HG03571 (cell line): ENCODE measurements around the gene ADORA2A.

Experiments used
- ATAC-seq: cut with Tn5 transposase; IDR thresholded peaks from one replicate; pipeline ENCODE4 v1.9.1; 2021; ENCODE audit not compliant: unreplicated experiment

ADORA2A gene

DNA sequence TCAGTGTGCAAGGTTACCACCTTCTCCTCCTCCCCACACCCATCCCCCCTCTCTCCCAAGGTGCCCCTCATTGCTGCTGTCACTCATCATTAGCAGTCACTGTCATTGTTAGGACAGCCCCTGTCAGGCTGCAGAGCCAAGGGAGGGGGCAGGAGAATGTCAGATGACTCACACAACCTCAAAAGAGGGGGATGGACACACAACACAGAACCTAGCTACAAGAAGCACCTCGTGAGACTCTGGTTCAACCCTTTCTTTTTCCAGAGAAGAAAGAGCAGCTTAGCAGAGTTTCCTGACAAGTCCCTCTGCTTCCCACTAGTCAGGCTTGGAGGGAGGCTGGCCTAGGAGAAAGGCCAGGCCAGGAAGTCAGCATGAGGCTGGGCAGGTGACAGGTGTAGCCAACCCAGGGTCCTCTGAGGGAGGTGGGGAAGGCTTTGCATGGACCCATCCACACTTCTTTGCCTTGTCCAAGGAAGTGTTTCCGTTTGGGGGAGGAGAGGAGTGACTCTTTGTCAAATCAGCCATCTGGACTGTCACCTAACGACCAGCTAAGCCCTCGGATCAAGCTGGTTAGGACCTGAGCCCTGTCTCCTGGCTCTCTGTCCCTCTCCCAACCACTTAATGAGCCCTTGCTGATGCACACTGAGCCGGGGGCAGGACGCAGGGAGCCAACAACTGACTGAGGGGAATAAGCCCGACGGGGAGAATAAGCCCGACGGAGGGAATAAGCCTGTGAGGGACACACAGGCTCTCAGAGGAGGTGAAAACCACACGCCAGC lies 18.3 kb downstream of the ADORA2A start:
- no peak for ATAC-seq

DNA sequence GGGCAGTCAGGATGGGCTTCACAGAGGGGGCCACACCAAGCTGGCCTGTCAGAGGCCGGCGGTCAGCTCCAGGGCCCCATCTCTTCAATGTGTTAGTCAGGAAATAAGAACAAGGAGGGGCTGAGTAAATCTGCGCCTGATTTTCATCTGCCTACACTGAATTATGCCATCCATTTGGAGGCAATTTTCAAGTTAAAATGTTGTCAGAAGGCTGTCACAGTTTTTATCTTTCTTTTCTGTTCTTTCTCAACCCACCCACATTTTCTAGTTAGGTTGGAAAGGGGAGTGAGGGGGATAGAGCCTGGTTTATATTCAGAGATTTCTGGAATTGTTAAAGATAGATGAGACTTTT lies 18.8 kb downstream of the ADORA2A start:
- ATAC-seq = no peak

DNA sequence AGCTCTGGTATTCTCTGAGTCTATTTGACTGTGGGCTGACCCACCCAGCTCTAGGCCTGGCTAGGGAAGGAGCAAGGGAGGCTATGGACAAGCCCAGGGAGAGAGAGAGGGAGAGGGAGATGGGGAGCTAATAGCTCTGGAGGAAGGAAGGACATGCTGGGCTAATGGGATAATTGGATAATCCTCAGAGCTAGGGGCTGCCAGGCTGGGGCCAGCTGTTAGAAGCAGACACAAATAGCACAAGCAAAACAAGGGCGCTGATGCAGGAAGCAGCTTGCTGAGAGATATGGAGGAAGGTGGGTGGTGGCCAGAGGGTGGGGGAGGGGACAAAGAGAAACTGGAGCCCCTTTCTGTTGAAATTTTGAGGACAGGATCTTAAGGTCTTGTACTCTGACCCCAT lies 23.2 kb downstream of the ADORA2A start:
- no peak for ATAC-seq

DNA sequence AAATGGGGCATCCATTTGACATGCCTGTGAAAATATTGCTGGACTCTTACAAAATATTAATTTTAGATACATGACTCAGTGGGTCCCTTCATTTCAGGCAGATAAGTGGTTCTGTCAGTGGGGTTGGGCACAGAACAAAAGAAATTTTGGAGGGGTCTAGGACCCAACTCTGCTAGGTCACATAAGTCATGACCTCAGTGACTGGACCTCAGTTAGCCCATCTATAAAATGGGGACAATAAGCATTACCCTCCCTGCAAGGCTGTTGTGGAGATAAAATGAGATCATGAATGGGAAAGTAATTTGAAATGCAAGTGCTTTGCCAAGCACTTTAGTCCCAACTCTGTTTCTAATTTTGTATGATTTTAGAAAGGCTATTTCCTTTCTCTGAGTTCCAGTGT lies 23.8 kb downstream of the ADORA2A start:
- no peak for ATAC-seq

DNA sequence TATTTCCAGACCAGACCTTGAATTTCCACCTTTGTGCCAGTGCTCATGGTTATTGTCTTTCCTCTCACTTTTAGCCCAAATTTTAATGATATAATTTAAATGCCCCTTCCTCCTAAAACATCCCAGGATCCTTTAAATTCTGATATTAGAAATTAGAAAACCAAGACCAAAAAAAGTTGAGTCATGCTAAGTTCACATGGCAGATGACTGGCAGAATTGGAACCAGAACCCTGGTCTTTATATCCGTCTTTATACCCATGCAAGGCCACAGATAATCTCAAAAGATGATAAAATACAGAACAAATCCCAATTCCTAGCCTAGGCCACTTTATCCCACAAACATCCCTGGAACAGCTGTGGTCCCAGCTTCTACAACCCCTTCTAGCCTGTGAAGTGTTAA lies 26.5 kb downstream of the ADORA2A start:
- ATAC-seq = no peak

DNA sequence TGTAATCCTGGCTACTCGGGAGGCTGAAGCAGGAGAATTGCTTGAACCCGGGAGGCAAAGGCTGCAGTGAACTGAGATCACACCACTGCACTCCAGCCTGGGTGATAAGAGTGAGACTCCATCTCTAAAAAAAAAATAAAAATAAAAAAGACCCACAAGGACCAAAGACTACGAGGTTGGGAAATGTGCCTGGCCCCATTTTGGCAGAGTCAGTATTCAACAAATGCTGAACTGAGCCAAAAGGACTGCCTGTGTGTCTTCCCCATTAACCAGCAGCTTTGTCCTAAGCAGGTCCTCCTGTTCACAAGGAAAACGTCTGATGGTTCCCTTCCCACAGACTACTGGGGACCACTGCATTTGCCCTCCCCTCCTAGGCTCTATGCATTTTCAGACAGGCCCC lies 27.6 kb downstream of the ADORA2A start:
- ATAC-seq = no peak

DNA sequence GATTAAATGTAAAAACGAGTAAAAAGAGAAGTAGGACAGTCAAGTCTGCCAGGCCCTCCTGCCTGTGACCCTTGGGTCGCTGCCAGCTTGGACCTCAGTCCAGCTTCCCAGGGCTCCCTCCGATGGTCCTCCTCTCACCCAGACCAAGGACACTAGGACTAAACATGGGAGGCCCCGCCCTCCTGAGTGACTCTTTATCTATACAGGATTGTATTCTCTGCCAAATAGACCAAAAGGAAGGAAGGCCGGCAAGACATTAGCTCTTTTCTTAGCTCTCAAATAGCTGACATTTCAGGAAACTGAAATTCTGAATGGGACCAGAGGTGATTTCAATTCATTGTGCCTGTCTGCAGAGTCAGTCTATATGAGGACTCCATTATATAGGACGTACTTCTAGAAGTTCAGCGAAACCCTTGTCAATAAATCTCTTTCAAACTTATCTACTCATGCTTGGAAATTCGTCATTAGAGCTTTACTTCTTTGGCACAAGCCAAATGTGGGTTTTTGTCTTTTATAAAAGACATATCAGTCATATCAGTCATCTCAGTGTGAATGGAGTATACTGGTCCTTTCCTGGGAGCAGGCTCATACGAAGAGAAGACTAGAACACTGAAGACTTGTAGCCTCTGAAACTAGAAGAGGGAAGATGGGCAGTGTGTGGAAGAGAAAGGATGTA lies 28.5 kb downstream of the ADORA2A start:
- no peak for ATAC-seq

DNA sequence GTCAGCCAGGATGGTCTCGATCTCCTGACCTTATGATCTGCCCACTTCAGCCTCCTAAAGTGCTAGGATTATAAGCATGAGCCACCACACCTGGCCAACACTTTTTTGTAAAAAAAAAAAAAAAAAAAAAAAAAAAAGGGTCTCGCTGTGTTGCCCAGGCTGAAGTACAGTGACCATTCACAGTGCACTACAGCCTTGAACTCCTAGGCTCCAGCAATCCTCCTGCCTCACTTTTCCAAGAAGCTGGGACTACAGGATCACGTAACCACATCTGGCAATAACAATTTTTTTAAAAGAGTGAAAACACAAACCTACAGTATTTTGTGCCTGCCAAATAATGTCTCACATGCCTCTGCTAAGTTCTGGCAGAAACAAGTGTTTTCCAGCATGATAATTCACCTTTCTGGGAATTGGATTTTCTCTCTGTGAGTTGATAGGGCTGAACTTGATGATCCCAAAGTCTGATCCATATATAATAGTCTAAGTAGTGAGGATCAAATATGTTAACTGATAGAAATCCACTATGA lies 30.6 kb downstream of the ADORA2A start:
- no peak for ATAC-seq

DNA sequence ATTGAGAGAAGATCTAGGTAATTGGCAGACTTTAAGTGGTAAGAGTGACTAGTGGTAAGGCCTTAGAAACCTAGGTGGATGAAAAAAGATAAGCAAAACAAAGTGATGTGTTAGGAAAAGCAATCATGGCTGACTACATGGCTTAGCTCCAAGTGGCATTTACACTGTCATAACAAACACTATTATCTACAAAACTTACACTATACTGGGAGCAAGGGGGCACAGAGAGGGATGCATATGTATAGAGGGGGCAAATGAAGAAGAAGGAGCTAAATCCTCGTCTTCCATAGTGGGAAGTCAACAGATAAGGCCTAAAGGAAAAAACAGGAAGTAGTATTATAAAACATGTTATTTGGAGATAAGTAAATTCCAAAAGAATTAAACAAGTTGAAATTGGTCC lies 32.5 kb downstream of the ADORA2A start:
- ATAC-seq = no peak

DNA sequence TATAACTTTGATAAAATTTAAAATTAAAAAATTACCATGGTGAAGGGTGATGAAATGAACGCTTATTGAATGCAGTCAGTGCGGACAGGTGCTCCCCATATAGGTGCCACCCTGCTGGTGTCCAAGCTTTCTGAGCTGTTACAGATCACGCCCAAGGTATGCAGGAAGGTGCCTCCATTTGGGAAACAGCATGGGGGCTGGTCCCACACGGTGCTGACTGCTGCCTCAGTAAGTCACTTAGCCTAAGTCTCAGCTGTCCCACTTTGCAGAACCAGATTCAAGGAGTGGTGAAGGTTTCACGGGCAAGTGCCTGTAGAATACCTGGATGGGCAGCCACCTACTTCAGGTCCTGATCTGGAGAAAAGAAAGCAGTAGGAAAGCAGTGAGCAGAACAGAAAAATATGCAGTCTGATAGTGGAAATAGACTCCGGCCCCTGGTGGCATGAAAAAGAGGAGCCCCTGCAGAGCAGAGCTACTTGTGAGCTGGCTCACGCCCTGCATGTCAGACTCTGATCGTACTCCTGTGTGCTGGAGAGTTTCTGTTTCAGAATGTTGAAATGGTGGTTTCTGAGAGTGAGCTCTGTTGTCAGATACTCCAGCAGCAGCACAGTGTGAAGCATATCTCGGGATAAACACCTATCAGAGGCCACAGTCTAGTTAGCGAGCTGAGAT lies 33.2 kb downstream of the ADORA2A start:
- ATAC-seq = no peak

DNA sequence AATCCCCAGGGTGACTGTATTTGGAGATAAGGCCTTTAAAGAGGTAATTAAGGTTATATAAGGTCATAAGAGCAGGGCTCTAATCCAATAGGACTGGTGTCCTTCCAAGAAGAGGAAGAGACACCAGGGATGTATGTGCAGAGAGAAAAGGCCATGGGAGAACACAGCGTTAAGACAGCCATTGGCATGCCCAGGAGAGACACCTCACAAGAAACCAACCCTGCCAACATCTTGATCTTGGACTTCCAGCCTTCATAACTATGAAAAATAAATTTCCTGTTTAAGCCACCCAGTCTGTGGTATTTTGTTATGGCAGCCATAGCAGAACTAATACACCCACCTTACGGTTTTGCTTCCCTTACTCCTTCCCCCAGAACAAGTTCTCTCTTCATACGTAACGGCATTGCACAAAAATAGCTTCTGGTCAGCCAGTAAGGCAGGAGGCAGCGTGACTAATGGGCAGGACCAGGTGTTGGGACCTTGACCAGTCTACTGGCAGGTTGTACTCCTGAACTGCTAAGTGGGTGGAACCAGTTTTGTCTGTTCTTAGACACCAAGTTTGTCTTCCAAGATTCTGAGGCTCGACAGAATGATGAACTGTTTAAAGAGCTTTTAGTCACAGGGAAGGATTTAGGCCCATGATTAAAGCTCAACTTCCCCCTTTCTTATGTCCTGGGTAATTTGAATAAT lies 35.8 kb downstream of the ADORA2A start:
- ATAC-seq = no peak

DNA sequence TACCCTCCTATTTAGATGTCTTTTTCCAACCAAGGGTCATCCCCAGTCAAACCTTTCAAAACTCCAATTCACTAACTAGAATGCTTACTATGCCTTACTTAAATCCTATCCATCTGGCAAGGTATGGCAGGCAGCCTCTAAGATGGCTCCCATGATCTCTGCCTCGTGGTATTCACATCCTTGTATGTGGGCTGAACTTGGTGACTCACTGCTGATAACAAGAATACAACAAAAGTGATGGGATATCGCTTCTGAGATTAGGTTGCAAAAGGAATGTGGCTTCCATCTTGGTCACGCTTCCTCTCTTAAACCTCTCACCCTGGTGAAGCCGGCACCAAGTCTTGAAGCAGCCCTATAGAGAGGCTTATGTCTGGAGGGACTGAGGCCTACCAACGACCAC lies 38.2 kb downstream of the ADORA2A start:
- ATAC-seq = no peak

DNA sequence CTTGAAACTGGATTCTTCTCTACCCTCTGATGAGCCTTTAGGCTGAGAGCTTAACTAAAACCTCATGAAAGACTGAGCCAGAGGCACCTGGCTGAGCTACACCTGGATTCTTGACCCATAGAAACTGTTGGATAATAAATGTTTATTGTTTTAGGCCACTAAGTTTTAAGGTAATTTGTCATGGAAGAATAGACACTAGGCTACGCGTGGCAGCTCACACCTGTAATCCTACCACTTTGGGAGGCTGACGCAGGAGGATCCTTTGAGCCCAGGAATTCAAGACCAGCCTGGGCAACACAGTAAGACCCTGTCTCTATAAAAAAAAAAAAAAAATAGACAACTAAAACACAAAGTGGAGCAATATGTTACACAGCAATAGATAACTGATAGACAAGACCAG lies 38.6 kb downstream of the ADORA2A start:
- no peak for ATAC-seq

DNA sequence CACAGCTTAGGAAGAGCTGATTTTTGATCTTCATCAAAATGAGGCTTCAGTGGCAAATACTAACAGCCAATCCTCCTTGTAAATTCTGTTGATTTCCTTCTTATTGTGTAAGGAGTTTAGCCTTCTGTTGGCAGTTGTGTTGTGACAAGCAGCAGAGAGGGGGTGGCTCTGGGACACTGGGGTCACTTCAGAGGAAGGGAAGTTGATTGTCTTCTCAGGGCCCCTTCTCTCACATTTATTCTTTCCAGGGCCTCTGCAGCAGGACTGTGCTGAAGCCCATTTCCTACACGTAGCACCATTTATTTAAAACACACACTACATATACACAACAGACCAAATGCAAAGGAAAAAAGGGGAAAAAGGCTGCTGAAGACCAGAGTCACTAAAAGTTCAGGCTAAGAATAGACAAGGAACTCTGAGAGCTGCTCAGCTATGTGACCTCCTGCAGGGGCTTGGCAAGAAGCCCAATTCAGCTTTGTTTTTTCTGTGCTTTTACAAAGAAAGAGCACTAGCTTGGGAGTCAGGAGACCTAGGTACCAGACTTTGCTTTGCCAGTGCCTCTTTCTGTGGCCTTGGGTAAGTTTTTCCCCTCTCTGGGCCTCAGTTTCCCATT lies 39.4 kb downstream of the ADORA2A start:
- ATAC-seq = no peak

DNA sequence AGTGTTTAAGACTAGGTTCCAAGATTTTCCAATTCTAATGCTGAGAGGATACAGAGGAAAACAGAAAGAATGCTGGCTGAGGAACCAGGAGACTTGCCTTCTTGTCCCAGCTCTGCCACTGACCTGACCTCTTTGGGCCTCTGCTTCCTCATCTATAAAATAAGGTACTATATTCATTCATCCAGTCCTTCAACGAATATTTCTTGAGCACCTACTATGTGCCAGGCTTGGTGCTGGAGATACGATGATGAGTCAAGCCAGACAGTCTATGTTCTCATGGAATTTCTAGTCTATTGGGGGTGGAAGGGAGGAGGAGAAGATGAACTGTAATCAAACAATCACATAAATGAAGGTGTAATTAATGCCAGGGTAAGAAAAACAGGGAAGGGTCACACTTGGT lies 39.9 kb downstream of the ADORA2A start:
- ATAC-seq = no peak

DNA sequence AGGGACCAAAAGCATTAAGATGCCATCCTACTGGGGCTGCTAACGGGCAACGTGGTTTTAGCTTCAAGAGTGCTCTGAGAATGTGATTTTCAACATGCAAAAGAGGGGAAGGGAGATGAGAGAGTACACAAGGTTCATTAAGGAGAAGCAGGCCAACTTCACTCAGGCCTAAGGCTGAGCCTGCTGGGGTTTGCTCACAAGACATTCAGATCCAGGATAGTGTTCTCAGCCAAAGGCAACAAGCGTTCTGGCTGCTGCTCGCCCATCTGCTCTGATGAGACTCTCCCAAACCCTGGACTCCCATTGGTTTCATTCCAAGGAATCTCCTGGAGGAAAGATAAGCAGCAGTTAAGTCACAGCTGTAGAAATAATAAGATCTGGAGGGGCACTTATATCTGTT lies 44.2 kb downstream of the ADORA2A start:
- no peak for ATAC-seq

DNA sequence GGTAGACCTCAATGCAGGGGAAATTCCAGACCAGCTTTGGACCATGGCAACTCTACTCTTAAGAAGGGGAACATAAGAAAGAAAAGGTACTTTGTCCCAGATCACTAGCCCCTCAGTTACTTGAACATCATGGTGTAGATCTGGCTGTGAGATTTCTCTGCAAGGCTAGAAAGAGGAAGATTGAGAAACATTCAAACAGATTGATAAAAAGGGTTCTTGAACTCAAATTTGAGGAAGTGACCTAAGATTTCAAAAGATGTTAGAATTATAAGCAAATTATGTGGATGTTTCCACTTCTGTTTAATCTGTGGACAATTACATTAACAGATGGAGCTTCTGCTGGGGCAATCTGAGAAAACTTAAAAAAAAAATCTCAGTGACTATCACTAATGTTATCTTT lies 45.9 kb downstream of the ADORA2A start:
- ATAC-seq = no peak

DNA sequence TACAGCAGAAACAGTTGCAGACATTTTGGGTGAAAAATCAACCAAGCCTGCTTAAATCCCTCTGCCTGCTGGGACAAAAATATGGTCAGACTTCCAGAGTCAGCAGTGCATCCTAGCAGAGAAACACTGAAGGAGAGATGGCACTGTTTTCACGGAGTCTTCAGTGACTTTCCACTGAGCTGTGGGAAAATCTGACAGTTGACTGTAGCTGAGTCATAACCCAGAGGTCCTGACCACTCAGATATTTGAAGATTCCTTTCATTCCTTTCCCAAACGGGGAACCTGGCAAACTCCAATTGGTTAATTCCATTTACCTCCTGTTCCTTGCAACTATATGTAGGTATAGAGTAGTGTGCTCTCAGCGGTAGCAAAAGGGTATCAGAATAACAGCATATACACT lies 46.8 kb downstream of the ADORA2A start:
- no peak for ATAC-seq

DNA sequence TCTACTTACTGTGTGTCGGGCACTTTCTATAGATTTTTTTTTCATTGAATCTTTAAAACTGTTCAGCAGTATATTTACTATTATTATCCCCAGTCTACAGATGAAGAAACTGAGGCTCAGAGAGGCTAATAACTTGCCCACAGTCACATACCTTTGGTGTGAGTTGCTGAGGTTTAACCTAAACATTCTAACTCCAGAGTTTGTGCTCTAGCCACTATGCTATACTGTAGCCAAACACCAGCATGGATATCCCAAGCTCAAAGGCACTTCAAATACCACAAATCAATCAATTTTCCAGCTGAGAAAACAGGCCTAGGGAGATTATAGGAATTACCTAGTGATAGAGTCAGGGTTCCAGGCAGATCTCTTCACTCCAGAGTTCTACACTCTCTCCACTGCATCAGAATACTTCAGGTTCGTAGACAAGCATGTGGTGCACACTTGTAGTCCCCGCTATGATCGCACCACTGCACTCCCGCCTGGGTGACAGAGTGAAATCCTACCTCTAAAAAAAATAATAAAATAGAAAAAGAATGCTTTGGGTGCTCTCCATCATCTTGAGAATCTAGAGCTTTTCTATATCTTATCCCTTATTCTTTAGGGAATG lies 47.4 kb downstream of the ADORA2A start:
- no peak for ATAC-seq

DNA sequence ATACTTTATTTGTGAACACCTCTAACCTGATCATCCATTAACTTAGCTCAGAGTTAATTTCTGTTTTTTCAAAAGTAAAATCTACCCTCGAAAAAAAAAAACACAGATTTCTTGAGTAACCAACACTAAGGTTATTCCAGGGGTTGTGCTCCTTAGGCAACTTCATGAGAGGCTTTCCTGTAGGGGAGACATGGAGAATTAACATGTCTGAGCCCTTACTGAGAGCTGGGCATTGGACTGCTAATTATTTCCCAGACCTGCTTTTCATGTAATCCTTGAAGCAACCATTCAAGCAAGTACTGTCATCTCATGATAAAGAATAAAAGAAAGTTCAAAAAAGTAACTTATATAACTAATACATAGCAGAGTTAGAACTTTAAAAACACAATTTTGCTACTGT lies 54.2 kb downstream of the ADORA2A start:
- no peak for ATAC-seq

DNA sequence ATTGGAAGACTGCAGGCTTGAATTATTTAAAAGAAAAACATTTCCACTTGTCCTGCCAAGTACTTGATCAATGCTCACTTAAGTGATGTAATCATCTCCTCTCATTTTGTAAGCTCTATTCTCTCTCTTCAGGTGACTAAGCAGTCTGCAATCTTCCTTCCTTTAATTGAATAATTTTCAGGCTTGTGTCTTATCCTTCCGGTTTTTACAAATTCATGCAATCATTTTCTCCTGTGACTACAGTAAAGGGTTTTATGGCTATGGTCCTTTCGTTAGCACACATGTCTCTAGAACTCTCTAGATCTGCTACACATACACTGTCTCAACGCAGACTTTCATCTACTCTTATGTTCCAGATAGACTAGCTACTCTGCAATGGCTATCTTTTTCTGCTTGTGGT lies 55.2 kb downstream of the ADORA2A start:
- ATAC-seq = no peak
